ENCODE measurements around the gene SNRPA.
"Not testable (repeated sequence)": the region's sequence is repeated elsewhere in the genome, so short reads cannot be mapped to it uniquely, and the experiment has no call there.

Gene SNRPA

GRCh38 chr19:40721936-40722661 is 28.9 kb upstream of the SNRPA start:
- no peak for DNase-seq

DNA sequence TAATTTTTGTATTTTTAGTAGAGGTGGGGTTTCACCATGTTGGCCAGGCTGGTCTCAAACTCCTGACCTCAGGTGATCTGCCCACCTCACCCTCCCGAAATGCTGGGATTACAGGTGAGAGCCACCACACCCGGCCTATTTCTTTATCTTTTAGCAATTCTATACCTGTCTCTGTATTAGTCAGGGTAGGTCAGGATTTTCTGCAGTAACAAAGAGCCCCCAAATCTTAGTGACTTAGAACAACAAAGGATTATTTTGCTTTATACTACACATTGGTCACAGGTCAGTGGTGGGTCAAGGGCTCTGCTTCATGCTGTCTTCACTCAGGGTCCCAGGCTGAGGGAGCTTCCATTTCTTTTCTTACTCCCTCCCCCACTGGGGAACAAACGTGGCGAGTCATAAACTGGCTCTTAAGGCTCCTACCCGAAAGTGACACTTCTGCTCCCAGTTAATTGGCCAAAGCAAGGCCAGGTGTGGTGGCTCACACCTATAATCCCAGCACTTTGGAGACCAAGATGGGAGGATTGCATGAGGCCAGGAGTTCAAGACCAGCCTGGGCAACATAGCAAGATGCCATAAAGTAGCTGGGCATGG is 27.2 kb upstream of the SNRPA start:
- no peak for DNase-seq

DNA sequence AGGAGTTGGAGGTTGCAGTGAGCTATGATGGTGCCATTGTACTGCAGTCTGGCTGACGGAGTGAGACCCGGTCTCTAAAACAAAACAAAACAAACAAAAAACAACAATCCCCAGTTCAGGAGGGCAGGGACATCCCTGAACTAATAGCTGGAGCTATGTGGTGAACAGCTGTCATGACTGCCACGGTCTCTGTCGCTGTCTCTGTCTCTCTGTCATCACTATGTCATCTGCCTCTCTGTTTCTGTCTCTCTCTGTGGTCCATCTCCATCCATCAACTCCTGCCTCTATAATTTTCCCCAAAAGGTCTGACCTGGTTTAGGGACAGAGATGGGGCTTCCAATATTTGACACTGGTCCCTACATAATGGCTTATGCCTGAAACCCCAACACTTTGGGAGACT is 26.7 kb upstream of the SNRPA start:
- DNase-seq, result no peak

- no peak for DNase-seq
Measured at GRCh38 chr19:40724855-40725254, 26.1 kb upstream of the SNRPA start.

DNA sequence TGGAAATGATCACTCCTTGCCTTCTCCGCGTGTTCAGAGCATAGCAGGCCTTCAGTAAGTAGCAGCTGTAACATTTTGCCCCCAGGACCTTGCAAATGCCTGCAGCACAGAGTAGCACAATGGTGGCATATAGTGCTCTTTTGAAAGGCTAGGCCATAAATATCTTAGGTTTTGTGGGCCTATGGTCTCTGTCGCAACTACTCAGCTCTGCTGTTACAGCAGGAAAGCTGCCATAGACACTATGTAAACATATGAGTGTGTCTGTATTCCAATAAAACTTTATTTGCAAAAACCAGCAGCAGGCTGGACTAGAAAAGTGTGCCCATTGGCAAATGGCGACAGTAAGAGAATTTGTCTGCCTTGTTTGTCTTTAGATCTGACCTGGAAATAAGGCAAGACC is 24.7 kb upstream of the SNRPA start:
- no peak for DNase-seq

- not testable (repeated sequence) for DNase-seq
Measured at GRCh38 chr19:40730065-40730464, 20.9 kb upstream of the SNRPA start.

GRCh38 chr19:40732304-40732703 is 18.7 kb upstream of the SNRPA start:
- DNase-seq, result not testable (repeated sequence)

DNA sequence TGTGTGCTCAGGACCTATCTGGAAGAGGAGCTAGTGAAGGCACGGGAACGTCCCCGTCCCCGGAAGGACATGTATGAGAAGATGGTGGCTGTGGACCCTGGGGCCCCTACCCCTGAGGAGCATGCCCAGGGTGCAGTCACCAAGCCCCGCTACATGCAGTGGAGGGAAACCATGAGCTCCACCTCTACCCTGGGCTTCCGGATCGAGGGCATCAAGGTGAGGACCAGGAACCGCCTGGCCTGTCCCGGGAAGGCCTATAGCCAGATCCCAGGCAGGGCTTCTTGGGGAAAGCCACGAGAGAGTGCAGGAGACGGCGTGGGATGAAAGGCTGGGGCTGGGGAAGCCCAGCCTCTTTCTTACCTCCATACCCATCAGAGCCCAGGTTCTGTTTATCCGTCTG is 17.9 kb upstream of the SNRPA start:
- DNase-seq, result no peak

DNA sequence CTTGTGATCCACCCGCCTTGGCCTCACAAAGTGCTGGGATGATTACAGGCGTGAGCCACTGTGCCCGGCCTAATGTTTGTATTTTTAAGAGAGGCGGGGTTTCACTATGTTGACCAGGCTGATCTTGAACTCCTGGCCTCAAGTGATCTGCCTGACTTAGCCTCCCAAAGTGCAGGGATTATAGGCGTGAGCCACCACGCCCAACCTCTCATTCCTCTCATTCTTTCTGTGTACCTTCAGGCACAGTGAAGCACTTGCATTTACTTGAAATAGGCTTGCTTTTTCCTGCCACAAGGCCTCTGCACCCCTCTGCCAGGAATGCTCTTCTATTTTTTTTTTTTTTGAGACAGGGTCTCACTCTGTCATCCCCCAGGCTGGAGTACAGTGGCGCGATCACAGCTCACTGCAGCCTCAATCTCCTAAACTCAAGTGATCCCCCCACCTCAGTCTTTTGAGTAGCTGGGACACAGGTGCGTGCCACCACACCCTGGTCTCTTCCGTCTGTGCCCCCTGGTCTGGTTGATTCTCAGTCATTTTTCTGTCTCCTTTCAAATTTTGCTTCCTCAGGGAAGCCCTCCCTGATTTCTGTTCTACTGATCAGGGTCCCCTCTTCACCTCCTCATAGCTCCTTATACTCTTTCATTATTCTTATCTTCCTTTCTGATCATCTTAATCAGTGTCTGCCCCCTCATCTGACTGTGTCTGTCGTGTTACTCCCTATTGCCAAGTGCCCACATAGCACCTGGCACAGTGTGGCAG is 15.8 kb upstream of the SNRPA start:
- DNase-seq, result no peak

- DNase-seq, result no peak
Measured at GRCh38 chr19:40736661-40737060, 14.3 kb upstream of the SNRPA start.

- no peak for DNase-seq
Measured at GRCh38 chr19:40737102-40737644, 13.8 kb upstream of the SNRPA start.

DNA sequence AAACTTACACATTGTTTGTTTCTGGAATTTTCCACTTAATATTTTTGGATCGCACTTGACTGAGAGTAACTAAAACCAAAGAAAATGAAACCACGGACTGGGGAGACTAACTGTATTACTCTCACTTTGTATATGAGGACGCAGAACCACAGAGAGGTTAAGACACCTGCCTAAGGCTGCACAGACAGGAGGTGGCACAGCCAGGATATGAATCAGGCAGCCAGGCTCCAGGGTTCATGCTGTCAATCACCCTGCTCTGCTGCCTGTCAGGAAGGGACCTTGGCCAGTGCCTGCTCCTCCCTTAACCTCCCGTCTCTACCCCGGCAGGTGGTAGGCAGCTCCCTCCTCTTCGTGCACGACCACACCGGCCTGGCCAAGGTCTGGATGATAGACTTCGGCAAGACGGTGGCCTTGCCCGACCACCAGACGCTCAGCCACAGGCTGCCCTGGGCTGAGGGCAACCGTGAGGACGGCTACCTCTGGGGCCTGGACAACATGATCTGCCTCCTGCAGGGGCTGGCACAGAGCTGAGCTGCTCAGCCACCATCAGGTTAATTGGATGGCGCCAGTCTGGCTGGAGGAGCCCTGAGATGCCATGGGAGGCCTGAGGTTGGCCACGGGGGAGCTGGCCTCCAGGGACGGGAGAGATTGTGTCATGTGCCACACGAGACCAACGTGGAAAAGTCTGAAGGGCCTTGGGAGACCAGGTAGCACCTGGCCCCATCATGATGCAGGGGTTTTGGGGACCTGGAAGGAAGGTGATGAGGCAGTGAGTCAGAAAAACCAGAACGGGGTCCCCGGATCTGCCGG is 11.8 kb upstream of the SNRPA start:
- no peak for DNase-seq

GRCh38 chr19:40739871-40740703 is 10.9 kb upstream of the SNRPA start:
- no peak for DNase-seq

GRCh38 chr19:40740747-40741146 is 10.3 kb upstream of the SNRPA start:
- no peak for DNase-seq

DNA sequence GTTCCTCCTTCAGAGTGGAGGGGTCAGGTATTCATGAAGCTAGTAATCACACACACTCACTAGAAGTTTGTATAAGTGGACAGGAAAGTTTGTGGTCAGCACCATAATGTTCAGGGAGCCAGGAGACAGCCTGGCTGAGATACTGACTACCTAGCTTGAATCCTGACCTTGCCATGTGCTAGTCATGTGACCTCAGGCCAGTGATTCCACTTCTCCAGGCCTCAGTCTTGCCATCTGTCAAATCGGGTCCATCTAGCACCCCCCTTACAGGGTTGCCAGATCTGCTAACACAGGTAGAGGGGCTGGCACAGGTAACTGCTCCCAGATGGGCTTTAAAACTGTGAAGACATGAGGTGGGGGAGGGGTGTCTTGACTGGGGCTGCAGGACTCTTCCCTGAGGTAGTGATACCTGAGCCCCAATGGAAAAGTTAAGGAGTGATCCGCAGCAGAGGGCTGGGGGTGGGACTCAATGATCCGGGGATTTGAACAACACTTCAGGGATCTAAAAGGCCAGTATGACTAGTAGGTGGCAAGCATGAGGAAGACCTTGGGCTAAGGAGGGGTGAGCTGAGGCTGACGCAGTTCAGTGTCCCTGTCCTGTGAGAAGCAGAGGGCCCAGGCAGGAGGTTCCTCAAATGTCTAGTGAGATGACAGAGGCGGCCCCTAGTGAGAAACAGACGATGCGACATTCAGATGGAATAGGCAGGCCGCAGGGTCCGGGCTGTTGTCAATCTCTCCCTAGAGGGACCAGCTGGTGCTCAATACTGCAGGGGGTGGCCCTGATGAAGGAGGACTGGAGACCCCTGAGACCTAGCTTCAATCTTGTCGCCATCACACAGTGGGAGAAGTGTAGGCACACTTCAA is 9.2 kb upstream of the SNRPA start:
- DNase-seq, result no peak

DNA sequence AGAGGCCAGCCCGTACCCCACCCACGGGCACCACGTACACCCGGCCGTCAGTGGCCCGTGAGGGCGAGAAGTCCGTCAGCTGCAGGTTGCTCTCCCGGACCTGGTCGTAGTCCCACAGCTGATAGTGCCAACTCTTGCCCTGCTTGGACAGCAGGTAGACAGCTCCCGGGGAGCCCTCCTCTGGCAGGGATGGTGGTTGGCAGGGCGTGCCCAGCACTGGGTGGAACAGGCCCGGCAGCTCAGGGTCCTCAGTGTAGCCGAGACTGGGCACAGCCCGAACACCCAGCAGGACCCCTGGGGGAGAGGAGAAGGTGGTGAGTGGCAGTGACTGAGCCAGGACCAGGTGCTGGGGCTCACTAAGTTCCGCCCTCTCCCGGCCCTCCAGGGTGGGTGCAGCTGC is 8.5 kb upstream of the SNRPA start:
- no peak for DNase-seq

DNA sequence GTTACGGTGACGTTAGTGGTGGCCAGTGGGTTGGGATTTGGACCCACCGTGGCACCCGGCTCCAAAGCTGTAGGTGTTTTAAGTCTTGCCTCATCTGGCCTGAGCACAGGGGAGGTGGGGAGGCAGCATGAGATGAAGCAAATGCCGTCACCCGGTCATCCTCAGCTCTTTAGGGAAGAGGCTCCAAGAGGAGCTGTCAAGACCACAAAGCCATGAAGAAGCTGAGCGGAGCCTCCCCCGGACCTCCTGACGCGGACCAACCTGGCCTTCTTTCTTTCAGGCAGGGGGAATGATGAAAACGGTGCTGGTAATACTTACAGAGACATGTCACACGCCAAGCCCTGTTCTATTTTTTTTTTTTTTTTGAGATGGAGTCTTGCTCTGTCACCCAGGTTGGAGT is 8.1 kb upstream of the SNRPA start:
- no peak for DNase-seq

- no peak for DNase-seq
Measured at GRCh38 chr19:40743926-40744325, 7.1 kb upstream of the SNRPA start.

DNA sequence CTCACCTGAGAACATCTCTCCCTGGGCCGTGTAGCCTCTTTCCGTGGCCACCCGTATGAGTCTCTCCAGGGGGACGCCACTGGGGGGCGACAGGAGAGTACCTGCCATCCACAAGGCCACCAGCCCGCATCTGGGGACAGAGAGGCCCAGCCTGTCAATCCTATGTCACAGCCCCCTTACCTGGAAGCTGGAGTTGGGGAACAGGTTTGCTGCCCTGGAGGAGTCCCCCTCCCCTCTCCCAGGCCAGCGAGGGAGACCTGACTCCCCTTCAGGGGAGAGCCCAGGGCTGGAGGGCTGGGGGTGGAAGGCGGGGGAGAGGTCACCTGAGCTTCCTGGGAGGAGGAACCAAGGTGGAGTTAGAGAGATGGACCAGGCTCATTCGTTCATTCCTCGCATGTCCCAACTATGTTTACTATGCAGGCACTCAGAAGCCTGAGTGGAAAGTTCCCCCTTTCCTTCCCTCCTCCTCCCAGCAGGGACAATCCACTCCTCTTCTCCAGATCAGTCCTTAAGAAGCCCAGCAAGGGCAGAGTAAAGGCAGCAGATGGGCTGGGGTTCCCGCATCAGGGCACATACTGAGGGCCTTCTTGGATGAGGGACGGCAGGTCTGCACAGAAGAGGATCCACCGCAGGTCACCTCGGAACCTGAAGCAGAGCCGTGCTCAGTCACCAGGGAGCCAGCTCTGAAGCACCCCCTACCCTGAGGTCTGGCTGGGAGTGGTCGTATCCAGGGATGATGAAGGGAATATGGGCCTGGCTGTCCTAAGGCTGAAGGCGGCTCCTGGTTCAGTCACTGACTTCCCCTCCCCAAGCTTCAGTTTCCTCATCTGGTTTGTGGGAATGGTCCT is 6.2 kb upstream of the SNRPA start:
- peak in 1 of 5 experiments; percentile 34 for DNase-seq

- DNase-seq, result no peak
Measured at GRCh38 chr19:40745402-40745780, 5.6 kb upstream of the SNRPA start.

Measured in T-helper 2 cell (primary cell).